ENCODE measurements around the gene AQP9. TPM values are rescaled to one million over a fixed set of nuclear protein-coding genes. Genes with fewer than 3 reads are reported as not detected.

The AQP9 gene
- polyA plus RNA-seq, 1 experiment, result not detected

GRCh38 chr15:58145606-58146005, 7.4 kb downstream of the AQP9 start:
- DNase-seq (ENCODE audit: low read depth, low spot score), result no peak
- peaks cover 4% of the 10 kb centered on the region for H3K27me3 ChIP-seq (ENCODE audit: control insufficient read depth, insufficient read depth, low read length)
- H3K27ac ChIP-seq (ENCODE audit: low read depth, low read length), result no peak overlapping the region
- no peaks in the 10 kb centered on the region for H3K9me3 ChIP-seq (ENCODE audit: control insufficient read depth, insufficient read depth, low read length)
- no peak overlapping the region for H3K4me3 ChIP-seq (ENCODE audit: low read depth, low read length)
- CTCF ChIA-PET, result no interaction called here
- TF ChIP-seq CTCF (IDR thresholded peaks at IDR 0.05; ENCODE audit: low read depth, low read length), result no peak
- POLR2A ChIA-PET, result no interaction called here

- CTCF ChIA-PET, result no interaction called here
- DNase-seq (ENCODE audit: low read depth, low spot score), result no peak
- Histone ChIP-seq H3K4me3 (ENCODE audit: low read depth, low read length) (no peak overlapping the region), H3K27me3 (ENCODE audit: control insufficient read depth, insufficient read depth, low read length) (peaks cover 4% of the 10 kb centered on the region), H3K9me3 (ENCODE audit: control insufficient read depth, insufficient read depth, low read length) (no peaks in the 10 kb centered on the region), H3K27ac (ENCODE audit: low read depth, low read length) (no peak overlapping the region)
- no peak for TF ChIP-seq CTCF (IDR thresholded peaks at IDR 0.05; ENCODE audit: low read depth, low read length)
- POLR2A ChIA-PET, result no interaction called here
Measured at GRCh38 chr15:58146211-58146610, 8.0 kb downstream of the AQP9 start.

GRCh38 chr15:58146749-58147148, 8.6 kb downstream of the AQP9 start:
- POLR2A ChIA-PET, result no interaction called here
- H3K4me3 ChIP-seq (ENCODE audit: low read depth, low read length), result no peak overlapping the region
- peaks cover 4% of the 10 kb centered on the region for H3K27me3 ChIP-seq (ENCODE audit: control insufficient read depth, insufficient read depth, low read length)
- no peaks in the 10 kb centered on the region for H3K9me3 ChIP-seq (ENCODE audit: control insufficient read depth, insufficient read depth, low read length)
- CTCF ChIA-PET, result no interaction called here
- TF ChIP-seq CTCF (IDR thresholded peaks at IDR 0.05; ENCODE audit: low read depth, low read length), result no peak
- DNase-seq (ENCODE audit: low read depth, low spot score), result no peak
- H3K27ac ChIP-seq (ENCODE audit: low read depth, low read length), result no peak overlapping the region

- CTCF ChIA-PET, result no interaction called here
- Histone ChIP-seq H3K9me3 (ENCODE audit: control insufficient read depth, insufficient read depth, low read length) (no peaks in the 10 kb centered on the region), H3K27ac (ENCODE audit: low read depth, low read length) (no peak overlapping the region), H3K4me3 (ENCODE audit: low read depth, low read length) (no peak overlapping the region), H3K27me3 (ENCODE audit: control insufficient read depth, insufficient read depth, low read length) (peaks cover 4% of the 10 kb centered on the region)
- no peak for TF ChIP-seq CTCF (IDR thresholded peaks at IDR 0.05; ENCODE audit: low read depth, low read length)
- POLR2A ChIA-PET, result no interaction called here
- no peak for DNase-seq (ENCODE audit: low read depth, low spot score)
Measured at GRCh38 chr15:58147171-58147611, 9.0 kb downstream of the AQP9 start.

GRCh38 chr15:58148120-58148519, 9.9 kb downstream of the AQP9 start:
- H3K27ac ChIP-seq (ENCODE audit: low read depth, low read length), result no peak overlapping the region

More at GRCh38 chr15:58148120-58148519, 9.9 kb downstream of the AQP9 start:
- POLR2A ChIA-PET, result no interaction called here
- Histone ChIP-seq H3K9me3 (ENCODE audit: control insufficient read depth, insufficient read depth, low read length) (no peaks in the 10 kb centered on the region), H3K27me3 (ENCODE audit: control insufficient read depth, insufficient read depth, low read length) (peaks cover 4% of the 10 kb centered on the region), H3K4me3 (ENCODE audit: low read depth, low read length) (no peak overlapping the region)
- CTCF ChIA-PET, result no interaction called here
- TF ChIP-seq CTCF (IDR thresholded peaks at IDR 0.05; ENCODE audit: low read depth, low read length), result no peak
- DNase-seq (ENCODE audit: low read depth, low spot score), result no peak

Data from AG04450 (cell line).